Dedifferentiated amniotic fluid mesenchymal stem cell (primary cell): ENCODE results near the gene BRSK2.
A peak's percentile ranks its signal among the peaks of the same experiment; 100 is the strongest.

ENCODE experiments used
- DNase-seq: peaks from one replicate; pipeline ENCODE4 v3.0.0-alpha.2; 2016; ENCODE audit errors: extremely low spot score

The BRSK2 gene

GRCh38 chr11:1375955-1376258 is 13.8 kb upstream of the BRSK2 start:
- no peak for DNase-seq

- DNase-seq: no peak
Measured at GRCh38 chr11:1377231-1377780, 12.4 kb upstream of the BRSK2 start.

GRCh38 chr11:1381793-1382425 is 7.8 kb upstream of the BRSK2 start:
- no peak for DNase-seq

GRCh38 chr11:1382429-1382828 is 7.3 kb upstream of the BRSK2 start:
- DNase-seq: no peak

- DNase-seq: peak; percentile 57
Measured at GRCh38 chr11:1382831-1383607, 6.7 kb upstream of the BRSK2 start.

- no peak for DNase-seq
Measured at GRCh38 chr11:1384199-1384970, 5.3 kb upstream of the BRSK2 start.

GRCh38 chr11:1387521-1387920 is 2.2 kb upstream of the BRSK2 start:
- DNase-seq: no peak

- no peak for DNase-seq
Measured at GRCh38 chr11:1387961-1388762, 1.6 kb upstream of the BRSK2 start.

GRCh38 chr11:1388763-1389102 is 1.0 kb upstream of the BRSK2 start:
- no peak for DNase-seq

GRCh38 chr11:1389103-1389931 is 417 bp upstream of the BRSK2 start:
- DNase-seq: peak; percentile 98

- DNase-seq: no peak
Measured at GRCh38 chr11:1390569-1391164, 933 bp downstream of the BRSK2 start.

- DNase-seq: no peak
Measured at GRCh38 chr11:1391165-1392075, 1.7 kb downstream of the BRSK2 start.

GRCh38 chr11:1392111-1392510 is 2.4 kb downstream of the BRSK2 start:
- DNase-seq: no peak

GRCh38 chr11:1392561-1392960 is 2.8 kb downstream of the BRSK2 start:
- DNase-seq: no peak

- DNase-seq: no peak
Measured at GRCh38 chr11:1393038-1393710, 3.4 kb downstream of the BRSK2 start.

GRCh38 chr11:1394936-1395772 is 5.4 kb downstream of the BRSK2 start:
- no peak for DNase-seq

GRCh38 chr11:1395773-1396374 is 6.1 kb downstream of the BRSK2 start:
- DNase-seq: no peak
